Stimulated activated CD8-positive, alpha-beta memory T cell treated with anti-CD3 and anti-CD28 coated beads, Interleukin-7, amount 100 ng/mL, for 1 hour (primary cell): ENCODE measurements around the gene KRT75.
"Not testable (repeated sequence)": the region's sequence is repeated elsewhere in the genome, so short reads cannot be mapped to it uniquely, and the experiment has no call there.

Experiments used
- DNase-seq, 2 donors: peaks; one replicate each; pipeline ENCODE4 v3.0.0-alpha.2; 2020; ENCODE audit warnings: low read depth in 2 of 2

KRT75 gene

GRCh38 chr12:52415870-52416750 lies 18.1 kb downstream of the KRT75 start:
- DNase-seq: no peak

GRCh38 chr12:52414936-52415335 lies 19.2 kb downstream of the KRT75 start:
- no peak for DNase-seq

GRCh38 chr12:52413782-52414345 lies 20.3 kb downstream of the KRT75 start:
- DNase-seq: no peak

- DNase-seq: no peak
Measured at GRCh38 chr12:52413202-52413601, 21.0 kb downstream of the KRT75 start.

- no peak for DNase-seq
Measured at GRCh38 chr12:52411815-52412214, 22.4 kb downstream of the KRT75 start.

- DNase-seq: not testable (repeated sequence)
Measured at GRCh38 chr12:52410589-52411248, 23.5 kb downstream of the KRT75 start.

- DNase-seq: no peak
Measured at GRCh38 chr12:52407918-52408317, 26.3 kb downstream of the KRT75 start.

GRCh38 chr12:52405922-52406385 lies 28.2 kb downstream of the KRT75 start, which contains the start of gene KRT82:
TSS of gene KRT82 (minus strand) at chr12:52406335. CDS start at chr12:52406277, 58 bp downstream.
- DNase-seq: no peak

- no peak for DNase-seq
Measured at GRCh38 chr12:52404951-52405350, 29.2 kb downstream of the KRT75 start.

GRCh38 chr12:52403561-52403960 lies 30.6 kb downstream of the KRT75 start:
- no peak for DNase-seq

GRCh38 chr12:52402873-52403540 lies 31.2 kb downstream of the KRT75 start:
- no peak for DNase-seq

GRCh38 chr12:52402377-52402776 lies 31.8 kb downstream of the KRT75 start:
- DNase-seq: no peak

GRCh38 chr12:52401926-52402325 lies 32.2 kb downstream of the KRT75 start:
- no peak for DNase-seq

- no peak for DNase-seq
Measured at GRCh38 chr12:52401526-52401925, 32.6 kb downstream of the KRT75 start.

GRCh38 chr12:52400906-52401305 lies 33.3 kb downstream of the KRT75 start:
- no peak for DNase-seq

GRCh38 chr12:52399756-52400155 lies 34.4 kb downstream of the KRT75 start:
- no peak for DNase-seq

GRCh38 chr12:52398176-52398575 lies 36.0 kb downstream of the KRT75 start:
- no peak for DNase-seq

GRCh38 chr12:52396656-52397055 lies 37.5 kb downstream of the KRT75 start:
- no peak for DNase-seq

GRCh38 chr12:52395761-52396434 lies 38.3 kb downstream of the KRT75 start:
- DNase-seq: no peak

- no peak for DNase-seq
Measured at GRCh38 chr12:52394836-52395405, 39.2 kb downstream of the KRT75 start.

GRCh38 chr12:52392465-52393007 lies 41.6 kb downstream of the KRT75 start:
- no peak for DNase-seq
